ENCODE measurements around the gene MBD3L2B. TPM values are rescaled to one million over a fixed set of nuclear protein-coding genes. Genes with fewer than 3 reads are reported as not detected.

Gene MBD3L2B
- total RNA-seq, 1 experiment from 2014 or later, result not detected

DNA sequence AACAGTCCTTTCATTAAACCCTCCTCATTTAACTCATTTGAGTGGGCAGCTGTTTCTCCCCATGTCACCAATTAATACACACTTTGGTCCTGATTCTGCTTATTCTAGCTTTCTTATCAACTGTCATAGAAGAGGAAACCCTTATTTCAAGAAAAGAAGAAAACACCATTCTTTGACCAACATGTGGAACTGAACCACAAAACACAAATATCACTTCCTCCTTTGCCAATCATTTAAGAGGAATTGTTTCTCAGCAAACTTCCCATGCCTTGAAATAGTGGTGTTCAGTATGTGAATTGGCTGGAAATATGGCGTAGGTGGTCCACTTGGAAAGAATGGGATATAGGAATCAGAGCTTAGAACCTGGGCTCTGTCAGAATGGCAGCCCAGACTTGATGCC, 20.4 kb downstream of the MBD3L2B start:
- no peak for DNase-seq (ENCODE audit: low read depth, low spot score)
- no peaks in the 10 kb centered on the region for H3K36me3 ChIP-seq (ENCODE audit: control insufficient read depth, insufficient read depth, low read length)
- POLR2A ChIA-PET, result no interaction called here
- CTCF ChIA-PET, result interaction anchor here (0.6 kb wide), 1 partner anchor 452 kb away, joined by 13 read pairs; no protein-coding TSS in a partner anchor
- H3K27me3 ChIP-seq (ENCODE audit: control insufficient read depth, insufficient read depth, low read length), result peaks cover 2% of the 10 kb centered on the region; the same call in 1 of the 2 replicates
- no peak for ATAC-seq
- no peak overlapping the region for H3K27ac ChIP-seq (ENCODE audit: low read length)
- TF ChIP-seq SIN3A (IDR thresholded peaks at IDR 0.05; ENCODE audit: borderline replicate concordance, insufficient read depth, low read depth, low read length) (no peak), TCF7L2 (IDR thresholded peaks at IDR 0.05; ENCODE audit: low read depth, low read length) (no peak)
- H3K4me1 ChIP-seq (ENCODE audit: control insufficient read depth, insufficient read depth, low read length), result no peaks in the 10 kb centered on the region
- H3K9me3 ChIP-seq (ENCODE audit: control insufficient read depth, insufficient read depth, low read depth, low read length), result no peaks in the 10 kb centered on the region
- intact Hi-C loops (cut with micrococcal nuclease; ENCODE audit: unreplicated experiment) (no loop called here), in situ Hi-C loops (cut with HindIII; ENCODE audit: low pct_unique_long_range_greater_than_20kb, low sequenced_read_pairs) (no loop called here)
- no TSS peak for BruUV-seq (replicated peaks)
- no peak overlapping the region for H3K4me3 ChIP-seq (ENCODE audit: low read depth in 2 of 2, low read length in 2 of 2)

- DNase-seq (ENCODE audit: low read depth, low spot score) (no peak), ATAC-seq (no peak)
- Histone ChIP-seq H3K9me3 (ENCODE audit: control insufficient read depth, insufficient read depth, low read depth, low read length) (no peaks in the 10 kb centered on the region; the same call in 1 of the 2 replicates), H3K36me3 (ENCODE audit: control insufficient read depth, insufficient read depth, low read length) (no peaks in the 10 kb centered on the region), H3K4me1 (ENCODE audit: control insufficient read depth, insufficient read depth, low read length) (no peaks in the 10 kb centered on the region), H3K27me3 (ENCODE audit: control insufficient read depth, insufficient read depth, low read length) (peaks cover 2% of the 10 kb centered on the region; the same call in 1 of the 2 replicates), H3K4me3 (ENCODE audit: low read depth in 2 of 2, low read length in 2 of 2) (no peak overlapping the region), H3K27ac (ENCODE audit: low read length) (no peak overlapping the region)
- ChIA-PET CTCF (no interaction called here), POLR2A (no interaction called here)
- BruUV-seq (replicated peaks), result no TSS peak
- in situ Hi-C loops (cut with HindIII; ENCODE audit: low pct_unique_long_range_greater_than_20kb, low sequenced_read_pairs), result no loop called here
- intact Hi-C loops (cut with micrococcal nuclease; ENCODE audit: unreplicated experiment), result no loop called here
- TF ChIP-seq REST (IDR thresholded peaks at IDR 0.05; ENCODE audit: insufficient read depth in 1 of 2, low read depth in 2 of 2, low read length in 1 of 2), result no peak
- TF ChIP-seq CTCF (IDR thresholded peaks at IDR 0.05), result no peak
- no peak for TF ChIP-seq SIN3A (IDR thresholded peaks at IDR 0.05; ENCODE audit: borderline replicate concordance, insufficient read depth, low read depth, low read length)
- no peak for TF ChIP-seq TCF7L2 (IDR thresholded peaks at IDR 0.05; ENCODE audit: low read depth, low read length)
- no peak for TF ChIP-seq POLR2AphosphoS5 (IDR thresholded peaks at IDR 0.05; ENCODE audit: low read depth, low read length)
Observed at GRCh38 chr19:7000333-7000732, 20.9 kb downstream of the MBD3L2B start.

DNA sequence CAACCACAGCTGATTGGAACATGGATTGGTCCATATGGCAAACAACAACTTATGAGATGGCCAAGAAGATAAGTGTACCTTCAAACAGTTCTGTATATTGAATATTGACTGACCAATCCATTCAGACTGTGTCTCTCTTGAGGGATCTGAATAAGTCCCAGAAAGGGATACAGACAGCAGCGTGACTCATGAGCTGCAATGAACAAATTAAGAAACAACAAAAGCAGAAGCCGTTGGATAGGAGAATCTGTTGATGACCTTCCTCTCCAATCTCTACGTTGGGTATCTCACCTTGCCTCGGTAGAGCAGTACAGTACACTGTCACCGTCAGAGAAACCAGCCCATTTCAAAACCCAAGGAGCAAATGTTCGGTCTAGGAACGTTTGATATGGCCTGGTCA, 21.3 kb downstream of the MBD3L2B start:
- DNase-seq (ENCODE audit: low read depth, low spot score) (no peak), ATAC-seq (no peak)
- intact Hi-C loops (cut with micrococcal nuclease; ENCODE audit: unreplicated experiment), result no loop called here
- TF ChIP-seq CTCF (IDR thresholded peaks at IDR 0.05) (no peak), POLR2AphosphoS5 (IDR thresholded peaks at IDR 0.05; ENCODE audit: low read depth, low read length) (no peak), SIN3A (IDR thresholded peaks at IDR 0.05; ENCODE audit: borderline replicate concordance, insufficient read depth, low read depth, low read length) (no peak), TCF7L2 (IDR thresholded peaks at IDR 0.05; ENCODE audit: low read depth, low read length) (no peak), REST (IDR thresholded peaks at IDR 0.05; ENCODE audit: insufficient read depth in 1 of 2, low read depth in 2 of 2, low read length in 1 of 2) (no peak)
- Histone ChIP-seq H3K27ac (ENCODE audit: low read length) (no peak overlapping the region), H3K4me3 (ENCODE audit: low read depth in 2 of 2, low read length in 2 of 2) (no peak overlapping the region), H3K4me1 (ENCODE audit: control insufficient read depth, insufficient read depth, low read length) (no peaks in the 10 kb centered on the region), H3K9me3 (ENCODE audit: control insufficient read depth, insufficient read depth, low read depth, low read length) (no peaks in the 10 kb centered on the region; the same call in 1 of the 2 replicates), H3K27me3 (ENCODE audit: control insufficient read depth, insufficient read depth, low read length) (peaks cover 2% of the 10 kb centered on the region; the same call in 1 of the 2 replicates), H3K36me3 (ENCODE audit: control insufficient read depth, insufficient read depth, low read length) (no peaks in the 10 kb centered on the region)
- in situ Hi-C loops (cut with HindIII; ENCODE audit: low pct_unique_long_range_greater_than_20kb, low sequenced_read_pairs), result no loop called here
- POLR2A ChIA-PET, result no interaction called here
- CTCF ChIA-PET, result interaction anchor here (0.7 kb wide), 1 partner anchor 23 kb away, joined by 3 read pairs; no protein-coding TSS in a partner anchor
- no TSS peak for BruUV-seq (replicated peaks)

All from Panc1 (cell line).